HL-60 (cell line): ENCODE data around the gene RBM33.

Source experiments
- DNase-seq, 2 experiments: peaks; one replicate each; pipeline ENCODE4 v3.0.0-alpha.2; 2010 to 2020; ENCODE audit warnings: low read depth in 1 of 2, low spot score in 1 of 2
- H3K27ac ChIP-seq: fragments of 250-450 bp; sonication (Bioruptor Pico); replicated peaks from 2 replicates; pipeline ENCODE4 v1.5.1; 2020; ENCODE audit warnings: mild to moderate bottlenecking, moderate library complexity
- H3K27me3 ChIP-seq: fragments of 250-450 bp; sonication (Bioruptor Pico); 2 replicates; pipeline ENCODE4 v1.5.1; 2021; ENCODE audit warnings: mild to moderate bottlenecking, moderate library complexity; ENCODE audit not compliant: insufficient read depth, poor library complexity, severe bottlenecking
- H3K4me3 ChIP-seq: replicated peaks from 2 replicates; pipeline ENCODE4 v1.5.1; 2011; ENCODE audit warnings: mild to moderate bottlenecking, control low read depth, low read length; ENCODE audit not compliant: insufficient read depth
- GABPA ChIP-seq: IDR thresholded peaks from 2 replicates; pipeline ENCODE4 v1.6.1; 2012; ENCODE audit warnings: low read depth
- POLR2AphosphoS5 ChIP-seq: IDR thresholded peaks from 2 replicates; pipeline ENCODE4 v1.6.1; 2012; ENCODE audit warnings: low read depth
- SPI1 ChIP-seq: IDR thresholded peaks from 2 replicates; pipeline ENCODE4 v1.6.1; 2012; ENCODE audit warnings: low read depth, mild to moderate bottlenecking, borderline replicate concordance
- TF ChIP-seq, protein P1 (sequence below): IDR thresholded peaks from one replicate; pipeline ENCODE4 v1.5.1; 2011; ENCODE audit warnings: low read length, control low read depth, inconsistent platforms; ENCODE audit not compliant: insufficient read depth
- TF ChIP-seq, protein P2 (sequence below): IDR thresholded peaks from 2 replicates; pipeline ENCODE4 v1.6.1; 2012; ENCODE audit warnings: low read depth; ENCODE audit not compliant: insufficient replicate concordance

Gene RBM33

DNA sequence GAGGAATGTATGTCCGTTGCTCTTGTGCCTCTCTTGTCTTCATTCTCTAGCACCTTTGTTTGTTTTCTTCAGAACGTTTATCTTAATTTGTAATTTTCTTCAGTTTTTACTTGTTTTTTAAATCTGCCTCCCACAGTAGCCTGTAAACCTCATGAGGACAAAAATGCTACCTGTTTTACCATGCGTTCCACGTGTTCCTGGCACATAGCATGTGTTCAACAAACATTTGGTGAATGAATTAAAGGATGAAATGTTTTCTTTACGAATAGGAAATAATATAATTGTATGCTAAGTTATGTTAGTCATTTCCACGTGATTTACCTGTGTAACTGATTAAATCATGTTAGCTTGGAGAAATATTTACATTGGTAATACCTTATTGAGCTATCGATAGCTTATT lies 2.2 kb downstream of the RBM33 start:
- H3K27me3 ChIP-seq = no peaks in the 10 kb centered on the region
- no peak overlapping the region; the same call in 1 of the 2 replicates for H3K27ac ChIP-seq
- H3K4me3 ChIP-seq = peak overlapping the region; percentile 89; the same call in 1 of the 2 replicates
- TF ChIP-seq GABPA (no peak), POLR2AphosphoS5 (no peak), SPI1 (no peak)
- TF ChIP-seq, protein P1, sequence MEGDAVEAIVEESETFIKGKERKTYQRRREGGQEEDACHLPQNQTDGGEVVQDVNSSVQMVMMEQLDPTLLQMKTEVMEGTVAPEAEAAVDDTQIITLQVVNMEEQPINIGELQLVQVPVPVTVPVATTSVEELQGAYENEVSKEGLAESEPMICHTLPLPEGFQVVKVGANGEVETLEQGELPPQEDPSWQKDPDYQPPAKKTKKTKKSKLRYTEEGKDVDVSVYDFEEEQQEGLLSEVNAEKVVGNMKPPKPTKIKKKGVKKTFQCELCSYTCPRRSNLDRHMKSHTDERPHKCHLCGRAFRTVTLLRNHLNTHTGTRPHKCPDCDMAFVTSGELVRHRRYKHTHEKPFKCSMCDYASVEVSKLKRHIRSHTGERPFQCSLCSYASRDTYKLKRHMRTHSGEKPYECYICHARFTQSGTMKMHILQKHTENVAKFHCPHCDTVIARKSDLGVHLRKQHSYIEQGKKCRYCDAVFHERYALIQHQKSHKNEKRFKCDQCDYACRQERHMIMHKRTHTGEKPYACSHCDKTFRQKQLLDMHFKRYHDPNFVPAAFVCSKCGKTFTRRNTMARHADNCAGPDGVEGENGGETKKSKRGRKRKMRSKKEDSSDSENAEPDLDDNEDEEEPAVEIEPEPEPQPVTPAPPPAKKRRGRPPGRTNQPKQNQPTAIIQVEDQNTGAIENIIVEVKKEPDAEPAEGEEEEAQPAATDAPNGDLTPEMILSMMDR = no peak
- TF ChIP-seq, protein P2, sequence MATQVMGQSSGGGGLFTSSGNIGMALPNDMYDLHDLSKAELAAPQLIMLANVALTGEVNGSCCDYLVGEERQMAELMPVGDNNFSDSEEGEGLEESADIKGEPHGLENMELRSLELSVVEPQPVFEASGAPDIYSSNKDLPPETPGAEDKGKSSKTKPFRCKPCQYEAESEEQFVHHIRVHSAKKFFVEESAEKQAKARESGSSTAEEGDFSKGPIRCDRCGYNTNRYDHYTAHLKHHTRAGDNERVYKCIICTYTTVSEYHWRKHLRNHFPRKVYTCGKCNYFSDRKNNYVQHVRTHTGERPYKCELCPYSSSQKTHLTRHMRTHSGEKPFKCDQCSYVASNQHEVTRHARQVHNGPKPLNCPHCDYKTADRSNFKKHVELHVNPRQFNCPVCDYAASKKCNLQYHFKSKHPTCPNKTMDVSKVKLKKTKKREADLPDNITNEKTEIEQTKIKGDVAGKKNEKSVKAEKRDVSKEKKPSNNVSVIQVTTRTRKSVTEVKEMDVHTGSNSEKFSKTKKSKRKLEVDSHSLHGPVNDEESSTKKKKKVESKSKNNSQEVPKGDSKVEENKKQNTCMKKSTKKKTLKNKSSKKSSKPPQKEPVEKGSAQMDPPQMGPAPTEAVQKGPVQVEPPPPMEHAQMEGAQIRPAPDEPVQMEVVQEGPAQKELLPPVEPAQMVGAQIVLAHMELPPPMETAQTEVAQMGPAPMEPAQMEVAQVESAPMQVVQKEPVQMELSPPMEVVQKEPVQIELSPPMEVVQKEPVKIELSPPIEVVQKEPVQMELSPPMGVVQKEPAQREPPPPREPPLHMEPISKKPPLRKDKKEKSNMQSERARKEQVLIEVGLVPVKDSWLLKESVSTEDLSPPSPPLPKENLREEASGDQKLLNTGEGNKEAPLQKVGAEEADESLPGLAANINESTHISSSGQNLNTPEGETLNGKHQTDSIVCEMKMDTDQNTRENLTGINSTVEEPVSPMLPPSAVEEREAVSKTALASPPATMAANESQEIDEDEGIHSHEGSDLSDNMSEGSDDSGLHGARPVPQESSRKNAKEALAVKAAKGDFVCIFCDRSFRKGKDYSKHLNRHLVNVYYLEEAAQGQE = no peak
- no peak for DNase-seq

DNA sequence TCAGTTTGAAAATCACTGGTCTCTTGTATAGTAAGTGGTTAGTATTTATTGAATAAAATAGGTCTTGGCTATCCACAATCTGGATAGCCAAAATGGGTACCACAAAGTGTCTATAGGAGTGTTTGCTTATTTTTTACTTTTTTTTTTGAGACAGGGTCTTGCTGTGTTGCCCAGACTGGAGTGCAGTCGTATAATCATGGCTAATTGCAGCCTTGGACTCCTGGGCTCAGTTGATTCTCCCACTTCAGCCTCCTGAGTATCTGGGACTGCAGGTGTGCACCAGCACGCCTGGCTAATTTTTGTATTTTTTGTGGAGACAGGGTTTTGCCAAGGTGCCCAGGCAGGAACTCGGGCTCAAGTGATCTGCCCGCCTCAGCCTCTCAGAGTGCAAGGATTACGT lies 2.8 kb downstream of the RBM33 start:
- no peak overlapping the region for H3K4me3 ChIP-seq
- TF ChIP-seq SPI1 (no peak), GABPA (no peak), POLR2AphosphoS5 (no peak)
- TF ChIP-seq, protein P1 = no peak
- TF ChIP-seq, protein P2 = no peak
- H3K27me3 ChIP-seq = no peaks in the 10 kb centered on the region
- H3K27ac ChIP-seq = no peak overlapping the region
- no peak for DNase-seq

DNA sequence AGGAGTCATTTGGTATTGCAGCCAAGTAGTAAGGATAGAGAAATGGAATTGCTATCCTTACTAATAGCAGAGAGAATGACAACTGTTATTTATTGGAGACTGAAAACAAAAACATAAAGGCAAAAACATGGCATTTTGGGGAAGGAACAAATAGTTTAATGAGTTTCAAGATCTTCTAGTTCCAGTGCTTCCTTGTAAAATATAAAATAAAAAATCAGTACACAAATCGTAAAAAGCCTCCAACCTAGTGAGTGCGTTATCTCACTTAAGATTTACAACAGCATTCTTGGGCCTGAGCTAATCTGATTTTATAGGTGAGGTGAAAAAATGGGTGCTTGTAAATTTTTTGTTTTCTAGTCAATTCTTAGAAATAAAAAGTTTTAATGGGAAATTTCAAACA lies 3.3 kb downstream of the RBM33 start:
- TF ChIP-seq POLR2AphosphoS5 (no peak), GABPA (no peak), SPI1 (no peak)
- TF ChIP-seq, protein P1 = no peak
- TF ChIP-seq, protein P2 = no peak
- no peak overlapping the region for H3K27ac ChIP-seq
- DNase-seq = no peak
- no peaks in the 10 kb centered on the region for H3K27me3 ChIP-seq
- no peak overlapping the region for H3K4me3 ChIP-seq
